ENCODE results near the gene DPEP2NB. TPM values are rescaled to one million over a fixed set of nuclear protein-coding genes. Genes with fewer than 3 reads are reported as not detected.
A peak's percentile ranks its signal among the peaks of the same experiment; 100 is the strongest.
"Not testable (repeated sequence)": the region's sequence is repeated elsewhere in the genome, so short reads cannot be mapped to it uniquely, and the experiment has no call there.

DPEP2NB gene
- total RNA-seq, 4 donors from 2014 or later, result not detected

DNA sequence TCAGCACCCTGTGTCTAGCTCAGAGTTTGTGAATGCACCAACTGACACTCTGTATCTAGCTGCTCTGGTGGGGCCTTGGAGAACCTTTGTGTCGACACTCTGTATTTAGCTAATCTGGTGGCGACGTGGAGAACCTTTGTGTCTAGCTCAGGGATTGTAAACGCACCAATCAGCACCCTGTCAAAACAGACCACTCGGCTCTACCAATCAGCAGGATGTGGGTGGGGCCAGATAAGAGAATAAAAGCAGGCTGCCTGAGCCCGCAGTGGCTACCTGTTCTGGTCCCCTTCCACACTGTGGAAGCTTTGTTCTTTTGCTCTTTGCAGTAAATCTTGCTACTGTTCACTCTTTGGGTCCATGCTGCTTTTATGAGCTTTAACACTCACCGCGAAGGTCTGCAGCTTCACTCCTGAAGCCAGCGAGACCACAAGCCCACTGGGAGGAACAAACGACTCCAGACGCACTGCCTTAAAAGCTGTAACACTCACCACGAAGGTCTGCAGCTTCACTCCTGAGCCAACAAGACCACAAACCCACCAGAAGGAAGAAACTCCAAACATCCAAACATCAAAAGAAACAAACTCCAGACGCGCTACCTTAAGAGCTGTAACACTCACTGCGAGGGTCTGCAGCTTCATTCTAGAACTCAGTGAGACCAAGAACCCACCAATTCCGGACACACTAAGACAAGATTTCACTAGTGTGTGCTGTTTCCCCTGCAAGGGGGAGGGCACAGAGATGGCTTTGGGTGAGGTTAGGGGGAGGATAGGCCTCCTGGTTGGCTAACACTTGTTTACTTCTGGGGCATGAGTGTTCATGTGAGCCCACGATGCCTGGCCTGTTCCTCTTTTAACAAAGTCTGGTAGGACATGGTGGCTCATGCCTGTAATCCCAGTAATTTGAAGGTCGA is 16.7 kb downstream of the DPEP2NB start, which contains the start of gene DPEP2:
DPEP2 (minus strand) TSS at position 706 of the 910 bp plus-strand sequence. CDS start 6,272 bp downstream, outside the sequence.
- 72% methylated on average over 17 of the region's 18 CpGs for WGBS
- intact Hi-C loops (cut with DNase I); H3K36me3 ChIP-seq; DNase-seq (ENCODE audit: extremely low spot score); H3K9me3 ChIP-seq; H3K27me3 ChIP-seq: not testable (repeated sequence)
- peak in 1 of 2 donors; percentile 29 for TF ChIP-seq POLR2AphosphoS5 (IDR thresholded peaks at IDR 0.05)
- H3K4me1 ChIP-seq, result peaks cover 0 to 17% (median 4%) of the 10 kb centered on the region in 4 donors
- peak within 1 kb of the TSS in 1 of 4 donors; percentile 21 for H3K4me3 ChIP-seq
- H3K27ac ChIP-seq (replicated peaks in 1 of 4), result peak within 1 kb of the TSS in 2 of 4 donors; percentile 34 to 47

DNA sequence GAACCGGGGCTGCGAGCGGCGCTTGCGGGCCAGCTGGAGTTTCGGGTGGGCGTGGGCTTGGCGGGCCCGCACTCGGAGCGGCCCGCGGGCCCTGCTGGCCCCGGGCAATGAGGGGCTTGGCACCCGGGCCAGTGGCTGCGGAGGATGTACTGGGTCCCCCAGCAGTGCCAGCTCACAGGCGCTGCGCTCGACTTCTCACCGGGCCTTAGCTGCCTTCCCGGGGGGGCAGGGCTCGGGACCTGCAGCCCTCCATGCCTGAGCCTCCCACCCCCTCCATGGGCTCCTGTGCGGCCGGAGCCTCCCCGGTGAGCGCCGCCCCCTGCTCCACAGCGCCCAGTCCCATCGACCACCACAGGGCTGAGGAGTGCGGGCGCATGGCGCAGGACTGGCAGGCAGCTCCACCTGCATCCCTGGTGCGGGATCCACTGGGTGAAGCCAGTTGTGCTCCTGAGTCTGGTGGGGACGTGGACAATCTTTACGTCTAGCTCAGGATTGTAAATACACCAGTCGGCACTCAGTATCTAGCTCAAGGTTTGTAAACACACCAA is 17.4 kb downstream of the DPEP2NB start:
- H3K27me3 ChIP-seq; H3K36me3 ChIP-seq; intact Hi-C loops (cut with DNase I); H3K4me3 ChIP-seq; H3K9me3 ChIP-seq; H3K27ac ChIP-seq (replicated peaks in 1 of 4); DNase-seq (ENCODE audit: extremely low spot score): not testable (repeated sequence)
- 92% methylated on average over 17 of the region's 36 CpGs for WGBS
- peaks cover 6 to 24% (median 9%) of the 10 kb centered on the region in 4 donors for H3K4me1 ChIP-seq

DNA sequence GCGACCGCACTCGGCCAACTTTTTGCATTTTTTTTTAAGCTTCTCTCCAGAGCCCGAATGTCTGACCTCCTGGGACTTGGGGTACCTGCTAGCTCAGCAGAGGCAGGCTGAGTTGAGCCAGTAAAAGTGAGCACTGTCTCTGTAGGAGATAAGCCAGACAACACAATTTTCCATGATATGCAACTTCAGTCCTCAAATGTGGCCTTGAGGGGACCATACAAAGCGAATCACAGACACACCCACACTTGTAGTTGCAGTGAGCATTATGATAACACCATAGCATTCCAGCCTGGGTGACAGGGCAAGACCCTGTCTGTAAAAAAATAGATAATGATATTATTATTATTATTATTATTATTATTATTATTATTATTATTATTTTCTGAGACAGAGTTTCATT is 19.0 kb downstream of the DPEP2NB start:
- Histone ChIP-seq H3K9me3 (no peaks in the 10 kb centered on the region), H3K27me3 (no peaks in the 10 kb centered on the region), H3K27ac (replicated peaks in 1 of 4) (no peak overlapping the region), H3K4me3 (no peak overlapping the region), H3K36me3 (no peaks in the 10 kb centered on the region), H3K4me1 (peaks cover 12 to 31% (median 15%) of the 10 kb centered on the region in 4 donors)
- WGBS, result 89% methylated on average over 5 of the region's 5 CpGs
- TF ChIP-seq, protein P1, sequence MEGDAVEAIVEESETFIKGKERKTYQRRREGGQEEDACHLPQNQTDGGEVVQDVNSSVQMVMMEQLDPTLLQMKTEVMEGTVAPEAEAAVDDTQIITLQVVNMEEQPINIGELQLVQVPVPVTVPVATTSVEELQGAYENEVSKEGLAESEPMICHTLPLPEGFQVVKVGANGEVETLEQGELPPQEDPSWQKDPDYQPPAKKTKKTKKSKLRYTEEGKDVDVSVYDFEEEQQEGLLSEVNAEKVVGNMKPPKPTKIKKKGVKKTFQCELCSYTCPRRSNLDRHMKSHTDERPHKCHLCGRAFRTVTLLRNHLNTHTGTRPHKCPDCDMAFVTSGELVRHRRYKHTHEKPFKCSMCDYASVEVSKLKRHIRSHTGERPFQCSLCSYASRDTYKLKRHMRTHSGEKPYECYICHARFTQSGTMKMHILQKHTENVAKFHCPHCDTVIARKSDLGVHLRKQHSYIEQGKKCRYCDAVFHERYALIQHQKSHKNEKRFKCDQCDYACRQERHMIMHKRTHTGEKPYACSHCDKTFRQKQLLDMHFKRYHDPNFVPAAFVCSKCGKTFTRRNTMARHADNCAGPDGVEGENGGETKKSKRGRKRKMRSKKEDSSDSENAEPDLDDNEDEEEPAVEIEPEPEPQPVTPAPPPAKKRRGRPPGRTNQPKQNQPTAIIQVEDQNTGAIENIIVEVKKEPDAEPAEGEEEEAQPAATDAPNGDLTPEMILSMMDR (IDR thresholded peaks at IDR 0.05), result no peak
- TF ChIP-seq EP300 (IDR thresholded peaks at IDR 0.05) (no peak), POLR2A (IDR thresholded peaks at IDR 0.05; ENCODE audit: low read depth) (no peak), POLR2AphosphoS5 (IDR thresholded peaks at IDR 0.05) (no peak)
- DNase-seq (ENCODE audit: extremely low spot score), result no peak
- intact Hi-C loops (cut with DNase I), result no loop called here

DNA sequence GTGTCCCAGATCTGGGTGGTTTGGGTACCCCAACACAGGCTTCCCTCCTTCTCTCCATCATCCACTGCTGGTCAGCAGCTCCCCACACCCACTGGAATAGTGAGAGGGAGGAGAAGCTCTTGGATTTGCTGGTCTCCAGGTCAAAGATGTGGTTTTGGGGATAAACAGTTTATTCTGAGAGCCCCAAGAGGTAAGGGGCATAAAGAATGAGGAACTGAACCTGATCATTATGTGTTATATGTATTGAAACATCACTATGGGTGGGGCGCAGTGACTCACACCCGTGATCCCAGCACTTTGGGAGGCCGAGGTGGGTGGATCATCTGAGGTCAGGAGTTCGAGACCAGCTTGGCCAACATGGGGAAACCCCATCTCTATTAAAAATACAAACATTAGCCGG is 20.3 kb downstream of the DPEP2NB start:
- intact Hi-C loops (cut with DNase I), result no loop called here
- H3K4me1 ChIP-seq, result peaks cover 12 to 25% (median 15%) of the 10 kb centered on the region in 4 donors
- TF ChIP-seq, protein P1 (IDR thresholded peaks at IDR 0.05), result no peak
- TF ChIP-seq EP300 (IDR thresholded peaks at IDR 0.05) (no peak), POLR2AphosphoS5 (IDR thresholded peaks at IDR 0.05) (no peak)
- H3K9me3 ChIP-seq, result no peaks in the 10 kb centered on the region
- H3K27ac ChIP-seq (replicated peaks in 1 of 4), result no peak overlapping the region
- DNase-seq (ENCODE audit: extremely low spot score), result no peak
- no peak overlapping the region for H3K4me3 ChIP-seq
- WGBS, result 81% methylated on average over 5 of the region's 5 CpGs
- H3K27me3 ChIP-seq, result no peaks in the 10 kb centered on the region
- H3K36me3 ChIP-seq, result no peaks in the 10 kb centered on the region

DNA sequence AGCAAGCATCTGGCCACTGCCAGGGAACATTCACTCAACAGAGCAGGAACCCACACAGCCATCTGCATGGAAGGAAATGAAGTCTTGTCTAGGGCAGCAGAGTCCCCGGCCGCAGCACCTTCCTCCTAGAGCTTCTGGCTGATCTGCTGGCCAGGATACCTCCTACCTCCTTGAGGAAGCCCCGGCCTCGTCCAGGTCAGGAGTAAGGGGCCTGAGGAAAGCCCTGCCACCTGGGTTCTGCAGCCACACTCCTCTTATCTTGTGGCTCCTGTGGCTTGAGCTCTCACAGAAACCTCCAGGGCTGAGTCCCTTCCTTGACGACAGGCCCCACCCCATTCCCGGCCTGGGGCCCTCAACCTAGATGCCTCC is 21.7 kb downstream of the DPEP2NB start:
- not testable (repeated sequence) for H3K36me3 ChIP-seq; H3K27me3 ChIP-seq; DNase-seq (ENCODE audit: extremely low spot score); H3K9me3 ChIP-seq
- WGBS, result 83% methylated on average over 2 of the region's 6 CpGs
- Histone ChIP-seq H3K27ac (replicated peaks in 1 of 4) (peak overlapping the region; percentile 45 to 60 (median 49)), H3K4me1 (peaks cover 10 to 15% (median 13%) of the 10 kb centered on the region in 4 donors), H3K4me3 (peak overlapping the region in 2 of 4 donors; percentile 42 to 46)
- intact Hi-C loops (cut with DNase I), result loop anchor here (5.0 kb wide), 2 partner anchors 48 to 233 kb away; no protein-coding TSS in a partner anchor
